A673 (cell line): Measurements from ENCODE around the gene RBFOX2.

Source experiments
- CTCF ChIP-seq: fragments of 300-800, 200-600 bp; sonication (generic); conservative IDR thresholded peaks from 2 replicates; pipeline ENCODE4 v1.5.1; 2017; ENCODE audit warnings: low read depth, mild to moderate bottlenecking, antibody characterized with exemption, low read length, moderate library complexity, mixed read lengths
- EZH2 ChIP-seq: fragments of 200-600 bp; sonication (generic); IDR thresholded peaks from 2 replicates; pipeline ENCODE4 v1.6.1; 2017; ENCODE audit warnings: borderline replicate concordance, low read depth, mild to moderate bottlenecking, mixed read lengths, antibody characterized with exemption, low read length; ENCODE audit not compliant: poor library complexity, severe bottlenecking

DNA sequence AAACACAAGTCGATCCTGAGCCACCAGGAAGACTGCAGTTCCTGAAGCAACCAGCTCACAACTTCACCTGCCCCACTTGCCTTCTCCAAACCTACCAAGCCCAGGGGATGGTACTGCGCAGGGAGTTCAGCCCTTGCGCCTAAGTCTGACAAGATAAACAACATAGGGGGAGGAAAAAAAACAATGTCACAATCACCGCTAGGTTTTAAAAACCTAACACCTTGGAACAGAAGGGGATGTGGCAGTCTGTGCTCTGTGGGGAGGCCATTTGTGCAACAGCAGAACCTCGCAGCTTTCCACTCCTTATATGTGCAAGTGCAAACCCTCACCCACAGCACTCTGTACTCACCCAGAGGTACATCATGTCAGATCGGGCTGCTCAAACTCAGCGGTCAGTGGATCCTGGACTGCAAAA is 134.2 kb downstream of the RBFOX2 start:
- TF ChIP-seq CTCF (no peak), EZH2 (no peak)
